Nephron (organoid): ENCODE data around the gene ZNF782.
"Not testable (repeated sequence)": the region's sequence is repeated elsewhere in the genome, so short reads cannot be mapped to it uniquely, and the experiment has no call there.

ENCODE experiments used
- H3K27ac Mint-ChIP-seq, 3 experiments: 2 replicates each; pipeline ENCODE4 v1.8.0; 2020; ENCODE audit warnings: mixed read lengths in 3 of 3, mild to moderate bottlenecking in 2 of 3, moderate library complexity in 1 of 3
- H3K27me3 Mint-ChIP-seq: 2 replicates; pipeline ENCODE4 v1.8.0; 2021; ENCODE audit warnings: low read depth, mild to moderate bottlenecking, moderate library complexity, mixed read lengths
- H3K36me3 Mint-ChIP-seq: 2 replicates; pipeline ENCODE4 v1.8.0; 2020; ENCODE audit warnings: low read depth, mixed read lengths
- H3K4me1 Mint-ChIP-seq: 2 replicates; pipeline ENCODE4 v1.8.0; 2020; ENCODE audit warnings: mixed read lengths
- H3K4me3 Mint-ChIP-seq, 3 experiments: 2 replicates each; pipeline ENCODE4 v1.8.0; 2020; ENCODE audit warnings: mild to moderate bottlenecking in 3 of 3, mixed read lengths in 3 of 3, moderate library complexity in 2 of 3
- H3K9me3 Mint-ChIP-seq: 2 replicates; pipeline ENCODE4 v1.8.0; 2020; ENCODE audit warnings: mixed read lengths
- CTCF ChIP-seq, 3 experiments: fragments of 200-600 bp; sonication (generic); IDR thresholded peaks; one replicate each; pipeline ENCODE4 v1.5.0; 2021; ENCODE audit warnings: antibody characterized with exemption in 3 of 3; ENCODE audit not compliant: unreplicated experiment in 3 of 3

The ZNF782 gene

GRCh38 chr9:96853781-96854650 is at the start of gene ZNF782:
TSS of gene ZNF782 (minus strand) at chr9:96854514. CDS start at chr9:96851961, 2,553 bp downstream.
- Mint-ChIP-seq H3K9me3 (peaks cover 10% of the 10 kb centered on the region), H3K36me3 (peaks cover 26% of the 10 kb centered on the region), H3K4me1 (peaks cover 22% of the 10 kb centered on the region), H3K4me3 (peak within 1 kb of the TSS; percentile 99), H3K27ac (peak within 1 kb of the TSS; percentile 83 to 93 (median 92)), H3K27me3 (no peaks in the 10 kb centered on the region)
- TF ChIP-seq CTCF (IDR thresholded peaks at IDR 0.05; ENCODE audit: unreplicated experiment in 3 of 3), result no peak

GRCh38 chr9:96900010-96900409 is 45.7 kb upstream of the ZNF782 start:
- H3K9me3 Mint-ChIP-seq, H3K4me3 Mint-ChIP-seq, H3K4me1 Mint-ChIP-seq, H3K27ac Mint-ChIP-seq, H3K27me3 Mint-ChIP-seq: not testable (repeated sequence)
- H3K36me3 Mint-ChIP-seq, result peaks cover 20% of the 10 kb centered on the region

GRCh38 chr9:96892131-96892530 is 37.8 kb upstream of the ZNF782 start:
- Mint-ChIP-seq H3K4me1 (no peaks in the 10 kb centered on the region), H3K9me3 (peaks cover 5% of the 10 kb centered on the region), H3K27ac (no peak overlapping the region), H3K27me3 (no peaks in the 10 kb centered on the region), H3K36me3 (peaks cover 57% of the 10 kb centered on the region), H3K4me3 (no peak overlapping the region)
- TF ChIP-seq CTCF (IDR thresholded peaks at IDR 0.05; ENCODE audit: unreplicated experiment in 3 of 3), result no peak

- Mint-ChIP-seq H3K4me1 (no peaks in the 10 kb centered on the region), H3K27ac (no peak overlapping the region), H3K9me3 (no peaks in the 10 kb centered on the region), H3K27me3 (no peaks in the 10 kb centered on the region), H3K36me3 (peaks cover 47% of the 10 kb centered on the region), H3K4me3 (no peak overlapping the region)
- TF ChIP-seq CTCF (IDR thresholded peaks at IDR 0.05; ENCODE audit: unreplicated experiment in 3 of 3), result no peak
Measured at GRCh38 chr9:96888591-96888990, 34.3 kb upstream of the ZNF782 start.

- no peak for TF ChIP-seq CTCF (IDR thresholded peaks at IDR 0.05; ENCODE audit: unreplicated experiment in 3 of 3)
- H3K9me3 Mint-ChIP-seq, result no peaks in the 10 kb centered on the region
Measured at GRCh38 chr9:96885424-96885823, 31.1 kb upstream of the ZNF782 start.

GRCh38 chr9:96884443-96884842 is 30.1 kb upstream of the ZNF782 start:
- TF ChIP-seq CTCF (IDR thresholded peaks at IDR 0.05; ENCODE audit: unreplicated experiment in 3 of 3), result no peak
- peaks cover 19% of the 10 kb centered on the region for H3K36me3 Mint-ChIP-seq
- no peak overlapping the region for H3K4me3 Mint-ChIP-seq
- no peaks in the 10 kb centered on the region for H3K9me3 Mint-ChIP-seq
- H3K27me3 Mint-ChIP-seq, result no peaks in the 10 kb centered on the region
- no peaks in the 10 kb centered on the region for H3K4me1 Mint-ChIP-seq
- no peak overlapping the region for H3K27ac Mint-ChIP-seq

More at GRCh38 chr9:96885424-96885823, 31.1 kb upstream of the ZNF782 start:
- Mint-ChIP-seq H3K27ac (no peak overlapping the region), H3K27me3 (no peaks in the 10 kb centered on the region), H3K4me3 (no peak overlapping the region), H3K36me3 (peaks cover 23% of the 10 kb centered on the region), H3K4me1 (no peaks in the 10 kb centered on the region)
